H7 (cell line): ENCODE measurements around the gene SPATA31D1. TPM values are rescaled to one million over a fixed set of nuclear protein-coding genes. Genes with fewer than 3 reads are reported as not detected.

Source experiments
- DNase-seq: peaks from one replicate; pipeline ENCODE4 v3.0.0; 2012
- H3K27me3 ChIP-seq: 2 replicates; pipeline ENCODE4 v1.6.0; 2011; ENCODE audit warnings: mild to moderate bottlenecking, low read length; ENCODE audit not compliant: control insufficient read depth, insufficient read depth
- H3K36me3 ChIP-seq: replicated peaks from 2 replicates; pipeline ENCODE4 v1.5.1; 2011; ENCODE audit warnings: low read length; ENCODE audit not compliant: control insufficient read depth, insufficient read depth
- H3K4me3 ChIP-seq: 2 replicates; pipeline ENCODE4 v1.5.1; 2011; ENCODE audit warnings: low read depth, mild to moderate bottlenecking, control low read depth, low read length, moderate library complexity; ENCODE audit not compliant: insufficient read depth
- total RNA-seq: library from RNA; depleted of rRNA; stranded (reverse); fragments of >200 nt; shearing (Covaris generic); gene quantifications from 2 replicates; pipeline ENCODE4 v1.2.3, GENCODE V29; 2014

The SPATA31D1 gene
- total RNA-seq, 1 experiment from 2014 or later: not detected

DNA sequence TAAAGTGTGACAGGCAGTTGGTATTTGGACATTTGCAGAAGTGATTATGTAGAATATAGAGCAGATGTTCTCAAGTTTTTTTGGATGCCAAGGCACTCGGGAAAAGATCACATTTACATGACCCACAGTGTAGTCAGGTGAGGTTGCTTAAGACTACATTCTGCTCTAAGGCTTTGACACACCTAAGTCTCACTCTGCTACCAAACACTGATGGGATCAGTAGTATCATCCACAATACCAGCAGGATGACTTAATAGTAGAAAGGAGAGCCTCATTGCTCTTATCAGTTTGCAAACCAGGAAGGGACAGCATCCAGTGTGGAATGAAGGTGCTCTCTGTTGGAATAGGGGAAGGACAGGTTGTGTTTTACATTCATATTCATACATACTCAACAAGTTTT lies 2.5 kb upstream of the SPATA31D1 start:
- Histone ChIP-seq H3K27me3 (no peaks in the 10 kb centered on the region), H3K4me3 (no peak overlapping the region), H3K36me3 (no peaks in the 10 kb centered on the region)
- DNase-seq: no peak

DNA sequence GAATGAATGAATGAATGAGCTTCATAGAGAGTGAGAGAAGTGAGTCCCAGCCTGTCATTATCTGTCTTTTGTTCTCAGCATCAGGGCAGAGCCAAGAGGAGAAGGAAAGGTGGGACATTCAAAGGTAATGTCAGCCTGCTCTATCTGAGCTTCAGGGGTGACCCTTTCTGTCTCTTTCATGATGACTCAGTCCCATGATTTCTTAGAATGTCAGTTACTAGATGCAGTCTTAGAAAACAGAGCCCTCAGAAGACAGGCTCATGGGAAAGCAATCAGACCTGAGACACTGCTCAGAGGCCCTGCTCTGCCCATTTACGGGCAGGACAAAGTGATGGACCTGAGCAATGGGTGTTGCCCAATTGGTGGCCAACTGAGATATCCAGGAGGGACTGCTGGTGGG lies 1.1 kb downstream of the SPATA31D1 start:
- no peak for DNase-seq
- Histone ChIP-seq H3K36me3 (no peaks in the 10 kb centered on the region), H3K4me3 (no peak overlapping the region), H3K27me3 (no peaks in the 10 kb centered on the region)

DNA sequence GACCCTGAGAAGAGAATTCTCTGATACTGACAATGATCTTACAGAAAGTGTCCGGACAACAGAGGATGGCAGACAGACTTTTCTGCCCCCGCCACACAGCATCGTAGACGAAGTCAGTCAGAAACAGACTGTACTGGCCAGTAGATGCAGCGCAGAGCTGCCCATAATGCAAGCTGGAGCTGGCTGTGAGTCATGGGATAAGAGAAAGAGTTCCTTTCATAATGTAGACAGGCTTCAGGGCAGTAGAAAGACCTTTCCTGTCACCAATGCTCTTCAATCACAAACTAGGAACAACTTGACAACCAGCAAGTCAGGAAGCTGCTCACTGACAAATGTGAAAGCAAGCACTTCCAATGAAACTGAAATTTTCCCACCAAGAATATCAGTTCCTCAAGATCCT lies 5.1 kb downstream of the SPATA31D1 start:
- DNase-seq: no peak
- Histone ChIP-seq H3K4me3 (no peak overlapping the region), H3K36me3 (no peaks in the 10 kb centered on the region), H3K27me3 (no peaks in the 10 kb centered on the region)

- no peak for DNase-seq
- Histone ChIP-seq H3K36me3 (no peaks in the 10 kb centered on the region), H3K4me3 (no peak overlapping the region), H3K27me3 (no peaks in the 10 kb centered on the region)
These were observed 11.2 kb downstream of the SPATA31D1 start for GRCh38 chr9:81999806-82000205.

- DNase-seq: no peak
- H3K4me3 ChIP-seq: no peak overlapping the region
- peaks cover 2% of the 10 kb centered on the region; the same call in 1 of the 2 replicates for H3K27me3 ChIP-seq
- H3K36me3 ChIP-seq: no peaks in the 10 kb centered on the region
These were observed 22.1 kb downstream of the SPATA31D1 start for GRCh38 chr9:82010711-82011110.

- Histone ChIP-seq H3K27me3 (peaks cover 2% of the 10 kb centered on the region; the same call in 1 of the 2 replicates), H3K4me3 (no peak overlapping the region), H3K36me3 (no peaks in the 10 kb centered on the region)
- no peak for DNase-seq
These were observed 22.6 kb downstream of the SPATA31D1 start for GRCh38 chr9:82011133-82011532.

DNA sequence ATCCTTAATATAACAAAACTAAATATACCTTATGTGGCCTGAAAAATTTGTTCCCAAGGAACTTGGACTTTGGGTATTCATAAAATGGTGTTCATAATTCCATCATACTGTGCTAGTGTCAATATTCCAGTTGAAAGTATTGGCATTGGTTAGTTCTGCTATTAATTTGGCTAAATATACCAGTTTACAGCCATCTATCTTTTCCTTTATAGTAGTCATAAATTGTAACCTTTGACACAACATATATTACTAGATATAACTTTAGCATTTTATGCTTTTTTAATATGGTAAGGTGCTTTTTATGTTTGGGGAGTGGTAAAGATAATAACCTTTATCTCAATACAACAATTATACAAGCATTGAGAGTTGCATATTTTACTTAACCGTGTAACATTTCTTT lies 23.7 kb downstream of the SPATA31D1 start:
- Histone ChIP-seq H3K27me3 (peaks cover 2% of the 10 kb centered on the region; the same call in 1 of the 2 replicates), H3K36me3 (no peaks in the 10 kb centered on the region), H3K4me3 (no peak overlapping the region)
- no peak for DNase-seq

GRCh38 chr9:82020331-82020730 lies 31.8 kb downstream of the SPATA31D1 start:
- no peak for DNase-seq
- H3K27me3 ChIP-seq: no peaks in the 10 kb centered on the region
- H3K4me3 ChIP-seq: no peak overlapping the region
- H3K36me3 ChIP-seq: no peaks in the 10 kb centered on the region

DNA sequence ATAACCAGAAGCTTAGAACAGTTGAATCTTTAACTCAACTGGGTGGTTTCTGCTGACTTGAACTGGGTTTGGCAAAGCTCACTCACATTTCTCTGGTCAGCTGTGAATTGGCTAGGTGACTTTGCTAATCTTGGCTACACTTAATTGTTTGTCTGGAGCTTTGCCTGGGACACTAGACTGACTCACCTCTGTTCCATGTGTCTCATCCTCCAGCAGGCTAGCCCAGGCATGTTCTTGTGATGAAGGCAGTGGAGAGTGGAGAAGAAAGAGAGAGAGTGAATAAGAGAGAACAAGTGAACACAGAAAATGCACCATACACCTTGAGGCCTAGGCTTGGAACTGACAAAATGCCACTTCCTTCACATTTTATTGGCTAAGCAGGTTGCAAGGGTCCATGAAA lies 32.6 kb downstream of the SPATA31D1 start:
- Histone ChIP-seq H3K27me3 (no peaks in the 10 kb centered on the region), H3K4me3 (no peak overlapping the region), H3K36me3 (no peaks in the 10 kb centered on the region)
- DNase-seq: no peak

DNA sequence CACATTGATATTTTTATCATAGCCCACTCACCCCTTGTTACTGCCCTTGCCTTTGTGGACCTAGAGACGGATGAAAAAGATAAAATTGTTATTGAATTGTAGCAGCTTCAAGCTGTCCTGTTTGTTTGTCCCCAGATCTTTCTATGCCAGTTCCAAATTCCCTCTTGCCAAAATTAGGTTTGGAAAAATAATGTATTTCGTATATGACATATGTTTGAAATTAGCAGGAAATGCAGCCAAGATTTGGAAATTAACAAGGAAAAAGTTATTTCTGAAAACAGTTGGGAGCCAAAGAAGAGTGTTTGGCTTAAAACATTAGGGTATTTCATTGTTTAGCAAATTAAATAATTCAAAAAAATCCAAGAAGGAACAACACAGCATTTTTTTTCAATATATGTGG lies 33.5 kb downstream of the SPATA31D1 start:
- no peak for DNase-seq
- no peaks in the 10 kb centered on the region for H3K27me3 ChIP-seq
- H3K36me3 ChIP-seq: no peaks in the 10 kb centered on the region
- H3K4me3 ChIP-seq: no peak overlapping the region

- DNase-seq: no peak
- no peak overlapping the region for H3K4me3 ChIP-seq
- no peaks in the 10 kb centered on the region for H3K36me3 ChIP-seq
- no peaks in the 10 kb centered on the region for H3K27me3 ChIP-seq
These were observed 36.3 kb downstream of the SPATA31D1 start for GRCh38 chr9:82024908-82025307.

DNA sequence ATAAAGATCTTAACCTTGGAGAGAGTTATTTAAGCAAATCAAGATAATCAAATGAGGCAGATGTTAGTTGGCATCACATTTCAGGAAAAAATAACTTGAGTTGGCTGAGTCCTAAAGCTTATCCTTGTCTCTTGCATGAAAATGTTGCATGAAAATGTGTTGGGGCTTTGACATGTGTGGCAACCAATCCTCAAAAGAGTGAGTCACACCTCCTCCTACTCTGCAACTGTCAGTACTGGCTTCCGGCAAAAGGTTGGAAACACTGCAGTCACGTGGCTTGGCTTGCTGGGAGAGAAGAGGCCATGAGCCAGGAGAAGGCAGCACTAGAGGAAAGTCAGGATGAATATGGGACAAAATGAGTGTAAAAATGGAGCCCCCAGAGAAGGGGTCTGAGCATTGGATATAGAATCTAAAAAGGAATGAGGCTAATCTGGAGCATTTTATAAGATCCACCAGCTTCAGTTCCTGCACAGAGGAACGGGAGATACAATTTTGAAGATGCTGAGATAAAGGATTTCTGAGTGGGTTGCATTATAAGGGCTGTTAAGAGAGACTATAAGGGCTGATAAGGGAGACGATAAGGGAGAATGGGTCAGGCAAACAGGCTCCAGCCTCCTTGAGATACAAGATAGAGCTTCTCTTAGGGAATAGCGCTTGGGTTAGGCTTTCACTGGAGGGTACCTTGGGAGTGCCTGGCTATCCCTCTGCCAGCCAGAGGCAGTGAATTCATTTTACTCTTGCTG lies 43.1 kb downstream of the SPATA31D1 start:
- no peak for DNase-seq
- Histone ChIP-seq H3K36me3 (no peaks in the 10 kb centered on the region), H3K4me3 (no peak overlapping the region), H3K27me3 (no peaks in the 10 kb centered on the region)

DNA sequence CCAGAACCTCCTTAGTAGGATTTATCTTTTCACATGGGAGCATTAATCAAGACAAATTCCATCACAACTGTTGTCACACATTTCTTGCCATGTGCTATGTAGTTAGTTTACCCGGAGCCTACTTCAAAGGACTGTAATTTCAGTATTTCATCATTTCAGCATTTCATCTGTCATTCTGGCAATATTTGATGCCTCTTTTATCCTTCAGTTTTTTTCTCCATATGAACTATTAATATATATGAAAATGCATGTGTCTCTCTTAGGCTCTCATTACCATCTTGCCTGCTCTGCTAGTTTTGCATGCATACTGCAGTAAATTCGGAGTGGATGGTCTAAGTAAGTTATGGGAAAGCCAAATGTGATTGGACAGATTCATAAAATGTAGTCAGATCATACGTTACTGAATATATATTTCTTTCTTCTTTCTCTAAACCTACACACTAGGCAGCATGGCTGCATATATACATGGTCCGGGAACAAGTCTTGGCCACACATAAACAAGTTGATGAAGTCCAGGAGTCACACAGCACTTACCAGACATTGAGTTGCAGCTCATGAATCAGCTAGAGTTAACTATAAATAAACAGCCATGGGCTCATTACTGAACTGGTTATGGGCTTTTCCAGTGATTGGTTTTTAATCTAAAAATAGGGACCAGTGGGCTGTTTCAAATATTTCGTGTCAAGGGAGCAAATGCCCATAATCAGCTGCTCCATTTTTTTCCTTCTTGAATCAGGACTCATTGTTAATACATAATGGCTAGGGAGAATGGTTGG lies 46.6 kb downstream of the SPATA31D1 start:
- DNase-seq: no peak
- Histone ChIP-seq H3K27me3 (no peaks in the 10 kb centered on the region), H3K36me3 (no peaks in the 10 kb centered on the region), H3K4me3 (no peak overlapping the region)

DNA sequence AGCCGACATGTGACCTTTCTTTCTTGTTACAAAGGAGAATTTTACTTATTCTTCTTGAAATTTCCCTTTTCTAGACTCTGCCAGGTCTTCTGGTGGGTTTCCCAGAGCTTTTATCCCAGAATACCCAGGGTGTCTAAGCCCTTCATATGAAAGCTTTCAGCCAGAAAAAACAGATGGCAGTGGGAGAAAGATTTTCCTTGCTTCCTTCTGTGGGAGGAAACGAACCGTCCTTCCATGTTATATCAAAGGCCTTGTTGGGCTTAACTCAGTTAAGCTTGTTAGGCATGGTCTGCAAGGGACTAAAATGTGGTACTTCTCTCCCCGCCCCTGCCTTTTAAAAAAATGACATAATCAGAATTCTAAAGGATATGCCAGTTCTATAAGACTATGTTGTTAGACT lies 47.5 kb downstream of the SPATA31D1 start:
- H3K27me3 ChIP-seq: no peaks in the 10 kb centered on the region
- no peaks in the 10 kb centered on the region for H3K36me3 ChIP-seq
- DNase-seq: no peak
- H3K4me3 ChIP-seq: no peak overlapping the region

GRCh38 chr9:82037126-82037525 lies 48.6 kb downstream of the SPATA31D1 start:
- no peaks in the 10 kb centered on the region for H3K27me3 ChIP-seq
- H3K4me3 ChIP-seq: no peak overlapping the region
- H3K36me3 ChIP-seq: no peaks in the 10 kb centered on the region
- DNase-seq: no peak
